Measurements from ENCODE around the gene SIK3.
A peak's percentile ranks its signal among the peaks of the same experiment; 100 is the strongest.

The SIK3 gene

GRCh38 chr11:116958246-116958645 is 140.0 kb downstream of the SIK3 start:
- no peak for DNase-seq

- DNase-seq: no peak
Observed at GRCh38 chr11:116955949-116956348, 142.3 kb downstream of the SIK3 start.

- no peak for DNase-seq
Observed at GRCh38 chr11:116955548-116955947, 142.7 kb downstream of the SIK3 start.

- no peak for DNase-seq
Observed at GRCh38 chr11:116953530-116954285, 144.5 kb downstream of the SIK3 start.

GRCh38 chr11:116951762-116952161 is 146.5 kb downstream of the SIK3 start:
- DNase-seq: no peak

- DNase-seq: no peak
Observed at GRCh38 chr11:116950210-116950609, 148.0 kb downstream of the SIK3 start.

GRCh38 chr11:116948391-116948790 is 149.8 kb downstream of the SIK3 start:
- DNase-seq: no peak

- no peak for DNase-seq
Observed at GRCh38 chr11:116946414-116946813, 151.8 kb downstream of the SIK3 start.

GRCh38 chr11:116939499-116939898 is 158.7 kb downstream of the SIK3 start:
- no peak for DNase-seq

GRCh38 chr11:116938471-116939070 is 159.7 kb downstream of the SIK3 start:
- no peak for DNase-seq

- DNase-seq: no peak
Observed at GRCh38 chr11:116936754-116937446, 161.3 kb downstream of the SIK3 start.

- no peak for DNase-seq
Observed at GRCh38 chr11:116935514-116935913, 162.7 kb downstream of the SIK3 start.

- DNase-seq: no peak
Observed at GRCh38 chr11:116935089-116935488, 163.1 kb downstream of the SIK3 start.

GRCh38 chr11:116933961-116934360 is 164.3 kb downstream of the SIK3 start:
- no peak for DNase-seq

GRCh38 chr11:116932181-116932580 is 166.0 kb downstream of the SIK3 start:
- no peak for DNase-seq

GRCh38 chr11:116931206-116931953 is 166.8 kb downstream of the SIK3 start:
- DNase-seq: no peak

GRCh38 chr11:116930586-116930985 is 167.6 kb downstream of the SIK3 start:
- no peak for DNase-seq

- peak; percentile 4 to 15 for DNase-seq
Observed at GRCh38 chr11:116930177-116930576, 168.1 kb downstream of the SIK3 start.

GRCh38 chr11:116929414-116930090 is 168.7 kb downstream of the SIK3 start:
- no peak for DNase-seq

GRCh38 chr11:116928845-116929244 is 169.4 kb downstream of the SIK3 start:
- DNase-seq: no peak

- no peak for DNase-seq
Observed at GRCh38 chr11:116928102-116928777, 170.0 kb downstream of the SIK3 start.
